ENCODE data around the gene APPBP2. TPM values are rescaled to one million over a fixed set of nuclear protein-coding genes. Genes with fewer than 3 reads are reported as not detected.
"Not testable (repeated sequence)": the region's sequence is repeated elsewhere in the genome, so short reads cannot be mapped to it uniquely, and the experiment has no call there.

The APPBP2 gene
- total RNA-seq, 1 donor from 2014 or later: 34.8 TPM

- TF ChIP-seq CTCF (IDR thresholded peaks at IDR 0.05; ENCODE audit: unreplicated experiment): no peak
- H3K9me3 Mint-ChIP-seq (ENCODE audit: unreplicated experiment): no peaks in the 10 kb centered on the region
- H3K4me3 Mint-ChIP-seq (ENCODE audit: unreplicated experiment): no peak overlapping the region
- H3K27me3 Mint-ChIP-seq (ENCODE audit: unreplicated experiment): no peaks in the 10 kb centered on the region
- peaks cover 12% of the 10 kb centered on the region for H3K36me3 Mint-ChIP-seq (ENCODE audit: low read depth, unreplicated experiment)
- no peak overlapping the region for H3K27ac Mint-ChIP-seq (ENCODE audit: unreplicated experiment)
- peaks cover 4% of the 10 kb centered on the region for H3K4me1 Mint-ChIP-seq (ENCODE audit: unreplicated experiment)
- no peak for DNase-seq (ENCODE audit: low spot score)
Measured at GRCh38 chr17:60501589-60501988, 24.5 kb downstream of the APPBP2 start.

- H3K27me3 Mint-ChIP-seq (ENCODE audit: unreplicated experiment): peaks cover 1% of the 10 kb centered on the region
- H3K9me3 Mint-ChIP-seq (ENCODE audit: unreplicated experiment): peaks cover 10% of the 10 kb centered on the region
- H3K36me3 Mint-ChIP-seq (ENCODE audit: low read depth, unreplicated experiment): peaks cover 55% of the 10 kb centered on the region
- no peaks in the 10 kb centered on the region for H3K4me1 Mint-ChIP-seq (ENCODE audit: unreplicated experiment)
- no peak overlapping the region for H3K27ac Mint-ChIP-seq (ENCODE audit: unreplicated experiment)
- no peak for TF ChIP-seq CTCF (IDR thresholded peaks at IDR 0.05; ENCODE audit: unreplicated experiment)
- no peak for DNase-seq (ENCODE audit: low spot score)
- no peak overlapping the region for H3K4me3 Mint-ChIP-seq (ENCODE audit: unreplicated experiment)
Measured at GRCh38 chr17:60496041-60496440, 30.0 kb downstream of the APPBP2 start.

- Mint-ChIP-seq H3K4me3 (ENCODE audit: unreplicated experiment) (no peak overlapping the region), H3K27ac (ENCODE audit: unreplicated experiment) (no peak overlapping the region), H3K9me3 (ENCODE audit: unreplicated experiment) (peaks cover 15% of the 10 kb centered on the region), H3K4me1 (ENCODE audit: unreplicated experiment) (no peaks in the 10 kb centered on the region), H3K36me3 (ENCODE audit: low read depth, unreplicated experiment) (peaks cover 61% of the 10 kb centered on the region), H3K27me3 (ENCODE audit: unreplicated experiment) (peaks cover 4% of the 10 kb centered on the region)
- no peak for TF ChIP-seq CTCF (IDR thresholded peaks at IDR 0.05; ENCODE audit: unreplicated experiment)
- DNase-seq (ENCODE audit: low spot score): no peak
Measured at GRCh38 chr17:60495260-60495659, 30.8 kb downstream of the APPBP2 start.

- peaks cover 70% of the 10 kb centered on the region for H3K36me3 Mint-ChIP-seq (ENCODE audit: low read depth, unreplicated experiment)
- no peaks in the 10 kb centered on the region for H3K4me1 Mint-ChIP-seq (ENCODE audit: unreplicated experiment)
- peak overlapping the region; percentile 65 for H3K4me3 Mint-ChIP-seq (ENCODE audit: unreplicated experiment)
- H3K27me3 Mint-ChIP-seq (ENCODE audit: unreplicated experiment): peaks cover 4% of the 10 kb centered on the region
- no peak overlapping the region for H3K27ac Mint-ChIP-seq (ENCODE audit: unreplicated experiment)
- peaks cover 15% of the 10 kb centered on the region for H3K9me3 Mint-ChIP-seq (ENCODE audit: unreplicated experiment)
- no peak for TF ChIP-seq CTCF (IDR thresholded peaks at IDR 0.05; ENCODE audit: unreplicated experiment)
- no peak for DNase-seq (ENCODE audit: low spot score)
Measured at GRCh38 chr17:60493847-60494321, 32.2 kb downstream of the APPBP2 start.

- peak overlapping the region; percentile 25 for H3K4me3 Mint-ChIP-seq (ENCODE audit: unreplicated experiment)
- DNase-seq (ENCODE audit: low spot score): no peak
- peaks cover 28% of the 10 kb centered on the region for H3K9me3 Mint-ChIP-seq (ENCODE audit: unreplicated experiment)
- peaks cover 6% of the 10 kb centered on the region for H3K27me3 Mint-ChIP-seq (ENCODE audit: unreplicated experiment)
- peaks cover 86% of the 10 kb centered on the region for H3K36me3 Mint-ChIP-seq (ENCODE audit: low read depth, unreplicated experiment)
- H3K27ac Mint-ChIP-seq (ENCODE audit: unreplicated experiment): no peak overlapping the region
- no peak for TF ChIP-seq CTCF (IDR thresholded peaks at IDR 0.05; ENCODE audit: unreplicated experiment)
- H3K4me1 Mint-ChIP-seq (ENCODE audit: unreplicated experiment): no peaks in the 10 kb centered on the region
Measured at GRCh38 chr17:60491771-60492170, 34.3 kb downstream of the APPBP2 start.

GRCh38 chr17:60490594-60490993, 35.4 kb downstream of the APPBP2 start:
- not testable (repeated sequence) for H3K4me1 Mint-ChIP-seq (ENCODE audit: unreplicated experiment); H3K27ac Mint-ChIP-seq (ENCODE audit: unreplicated experiment); H3K27me3 Mint-ChIP-seq (ENCODE audit: unreplicated experiment); DNase-seq (ENCODE audit: low spot score)
- H3K9me3 Mint-ChIP-seq (ENCODE audit: unreplicated experiment): peaks cover 32% of the 10 kb centered on the region
- peaks cover 90% of the 10 kb centered on the region for H3K36me3 Mint-ChIP-seq (ENCODE audit: low read depth, unreplicated experiment)
- peak overlapping the region; percentile 84 for H3K4me3 Mint-ChIP-seq (ENCODE audit: unreplicated experiment)

Measured in endothelial cell (in vitro differentiated cells).